ENCODE results near the gene PNPLA3. TPM values are rescaled to one million over a fixed set of nuclear protein-coding genes. Genes with fewer than 3 reads are reported as not detected.

Gene PNPLA3
- total RNA-seq, 1 experiment from 2014 or later: 0.36 TPM

DNA sequence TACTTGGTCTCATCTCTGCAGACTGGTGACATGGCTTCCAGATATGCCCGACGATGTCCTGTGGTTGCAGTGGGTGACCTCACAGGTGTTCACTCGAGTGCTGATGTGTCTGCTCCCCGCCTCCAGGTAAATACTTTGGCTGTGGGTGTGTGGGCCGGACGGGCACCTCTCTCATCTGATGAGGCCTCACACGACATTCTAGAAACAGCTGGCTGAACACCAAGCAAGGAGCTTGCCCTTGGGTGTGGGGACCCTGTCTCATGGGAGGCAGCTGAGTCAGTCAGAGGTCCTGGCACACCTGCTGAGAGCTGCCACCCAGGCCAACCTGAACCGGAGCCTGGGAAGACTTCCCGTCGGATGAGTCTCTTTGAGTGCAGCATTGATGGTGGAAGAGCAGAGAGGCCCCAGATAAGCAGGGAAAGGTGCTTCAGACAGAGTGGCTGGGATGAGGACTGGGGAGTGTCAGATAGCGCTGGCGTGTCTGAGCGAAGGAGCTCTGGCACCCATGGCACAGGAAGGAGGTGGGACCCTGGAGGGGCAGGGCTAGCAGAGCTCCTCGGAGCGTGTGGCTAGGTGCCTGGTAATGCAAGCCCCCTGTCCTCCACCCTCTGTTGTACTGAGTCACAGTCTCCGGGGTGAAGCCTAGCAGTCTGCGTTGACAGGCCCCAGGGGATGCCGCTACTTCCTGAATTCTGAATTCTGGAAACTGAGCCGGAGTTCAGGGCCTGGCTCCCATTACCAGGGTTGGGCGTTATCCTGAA is 21.2 kb downstream of the PNPLA3 start:
- ATAC-seq: no peak
- POLR2A ChIA-PET (ENCODE audit: unreplicated experiment): no interaction called here
- H3K27ac ChIP-seq (ENCODE audit: low read length): no peak overlapping the region
- H4K20me1 ChIP-seq (ENCODE audit: low read length): no peaks in the 10 kb centered on the region
- H3K79me2 ChIP-seq (ENCODE audit: low read length): no peaks in the 10 kb centered on the region
- H3K9ac ChIP-seq (ENCODE audit: low read length): no peak overlapping the region
- no TSS peak for BruUV-seq (replicated peaks)
- H3K4me3 ChIP-seq (ENCODE audit: low read length): no peak overlapping the region
- no peaks in the 10 kb centered on the region for H3K9me3 ChIP-seq (ENCODE audit: low read length)
- CTCF ChIA-PET: no interaction called here
- no peak for DNase-seq
- H3K27me3 ChIP-seq (ENCODE audit: low read length): no peaks in the 10 kb centered on the region
- H3K4me2 ChIP-seq (ENCODE audit: low read length): no peak overlapping the region
- TF ChIP-seq, protein P1, sequence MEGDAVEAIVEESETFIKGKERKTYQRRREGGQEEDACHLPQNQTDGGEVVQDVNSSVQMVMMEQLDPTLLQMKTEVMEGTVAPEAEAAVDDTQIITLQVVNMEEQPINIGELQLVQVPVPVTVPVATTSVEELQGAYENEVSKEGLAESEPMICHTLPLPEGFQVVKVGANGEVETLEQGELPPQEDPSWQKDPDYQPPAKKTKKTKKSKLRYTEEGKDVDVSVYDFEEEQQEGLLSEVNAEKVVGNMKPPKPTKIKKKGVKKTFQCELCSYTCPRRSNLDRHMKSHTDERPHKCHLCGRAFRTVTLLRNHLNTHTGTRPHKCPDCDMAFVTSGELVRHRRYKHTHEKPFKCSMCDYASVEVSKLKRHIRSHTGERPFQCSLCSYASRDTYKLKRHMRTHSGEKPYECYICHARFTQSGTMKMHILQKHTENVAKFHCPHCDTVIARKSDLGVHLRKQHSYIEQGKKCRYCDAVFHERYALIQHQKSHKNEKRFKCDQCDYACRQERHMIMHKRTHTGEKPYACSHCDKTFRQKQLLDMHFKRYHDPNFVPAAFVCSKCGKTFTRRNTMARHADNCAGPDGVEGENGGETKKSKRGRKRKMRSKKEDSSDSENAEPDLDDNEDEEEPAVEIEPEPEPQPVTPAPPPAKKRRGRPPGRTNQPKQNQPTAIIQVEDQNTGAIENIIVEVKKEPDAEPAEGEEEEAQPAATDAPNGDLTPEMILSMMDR (conservative IDR thresholded peaks at IDR 0.05; ENCODE audit: low read depth, low read length): no peak
- TF ChIP-seq EZH2phosphoT487 (IDR thresholded peaks at IDR 0.05; ENCODE audit: borderline replicate concordance, low read length): no peak
- no peak for TF ChIP-seq EZH2 (IDR thresholded peaks at IDR 0.05; ENCODE audit: low read length, unreplicated experiment)
- intact Hi-C loops (cut with micrococcal nuclease): no loop called here
- H3K36me3 ChIP-seq (ENCODE audit: low read depth, low read length): no peaks in the 10 kb centered on the region
- H3K9me2 ChIP-seq (replicated peaks; ENCODE audit: low read length): no peaks in the 10 kb centered on the region
- H2AFZ ChIP-seq (ENCODE audit: low read length): no peak overlapping the region
- H3K4me1 ChIP-seq (ENCODE audit: insufficient read depth, low read length): no peaks in the 10 kb centered on the region
- no peaks in the 10 kb centered on the region for H3F3A ChIP-seq (ENCODE audit: low read length, unreplicated experiment)

DNA sequence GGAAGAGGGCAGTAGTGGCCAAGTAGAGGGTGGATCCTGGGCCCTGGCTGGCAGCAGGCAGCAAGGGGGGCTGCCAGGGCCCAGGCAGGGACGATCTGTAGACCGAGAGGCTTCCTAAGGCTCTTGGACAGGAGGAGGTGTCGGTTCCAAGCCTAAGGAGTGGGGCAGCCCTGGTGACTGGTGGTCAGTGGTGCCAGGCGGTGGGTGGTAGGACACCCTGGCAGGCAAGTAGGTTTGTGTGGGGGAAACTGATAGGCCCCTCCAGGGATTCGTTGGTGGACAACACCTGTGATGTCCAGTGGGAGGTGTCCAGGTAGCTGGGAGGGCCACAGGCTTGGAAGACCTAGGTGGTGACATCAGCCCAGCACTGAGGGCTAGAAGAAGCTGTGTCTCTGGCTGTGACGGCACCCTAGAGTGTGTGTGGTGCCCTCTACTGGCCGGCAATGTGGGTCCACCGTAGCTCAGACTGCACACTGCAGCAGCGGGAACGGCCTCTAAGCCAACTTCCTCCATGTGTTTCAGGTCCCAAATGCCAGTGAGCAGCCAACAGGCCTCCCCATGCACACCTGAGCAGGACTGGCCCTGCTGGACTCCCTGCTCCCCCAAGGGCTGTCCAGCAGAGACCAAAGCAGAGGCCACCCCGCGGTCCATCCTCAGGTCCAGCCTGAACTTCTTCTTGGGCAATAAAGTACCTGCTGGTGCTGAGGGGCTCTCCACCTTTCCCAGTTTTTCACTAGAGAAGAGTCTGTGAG is 22.2 kb downstream of the PNPLA3 start:
- TF ChIP-seq EZH2phosphoT487 (IDR thresholded peaks at IDR 0.05; ENCODE audit: borderline replicate concordance, low read length) (no peak), EZH2 (IDR thresholded peaks at IDR 0.05; ENCODE audit: low read length, unreplicated experiment) (no peak)
- TF ChIP-seq, protein P1 (conservative IDR thresholded peaks at IDR 0.05; ENCODE audit: low read depth, low read length): peak; percentile 72
- H3K4me3 ChIP-seq (ENCODE audit: low read length): no peak overlapping the region
- H3K4me2 ChIP-seq (ENCODE audit: low read length): no peak overlapping the region
- POLR2A ChIA-PET (ENCODE audit: unreplicated experiment): no interaction called here
- BruUV-seq (replicated peaks): no TSS peak
- H3K27ac ChIP-seq (ENCODE audit: low read length): no peak overlapping the region
- H3K27me3 ChIP-seq (ENCODE audit: low read length): no peaks in the 10 kb centered on the region
- CTCF ChIA-PET: interaction anchor here (0.9 to 1.4 kb wide), 3 partner anchors 24 to 63 kb away, joined by 5 to 10 read pairs (median 7); no protein-coding TSS in a partner anchor
- H3K9ac ChIP-seq (ENCODE audit: low read length): no peak overlapping the region
- no peak overlapping the region for H2AFZ ChIP-seq (ENCODE audit: low read length)
- DNase-seq (peak; percentile 62), ATAC-seq (peak; percentile 92)
- no peaks in the 10 kb centered on the region for H3K36me3 ChIP-seq (ENCODE audit: low read depth, low read length)
- no peaks in the 10 kb centered on the region for H4K20me1 ChIP-seq (ENCODE audit: low read length)
- H3K4me1 ChIP-seq (ENCODE audit: insufficient read depth, low read length): no peaks in the 10 kb centered on the region
- H3K79me2 ChIP-seq (ENCODE audit: low read length): no peaks in the 10 kb centered on the region
- no peaks in the 10 kb centered on the region for H3F3A ChIP-seq (ENCODE audit: low read length, unreplicated experiment)
- no peaks in the 10 kb centered on the region for H3K9me2 ChIP-seq (replicated peaks; ENCODE audit: low read length)
- no peaks in the 10 kb centered on the region for H3K9me3 ChIP-seq (ENCODE audit: low read length)
- intact Hi-C loops (cut with micrococcal nuclease): no loop called here

DNA sequence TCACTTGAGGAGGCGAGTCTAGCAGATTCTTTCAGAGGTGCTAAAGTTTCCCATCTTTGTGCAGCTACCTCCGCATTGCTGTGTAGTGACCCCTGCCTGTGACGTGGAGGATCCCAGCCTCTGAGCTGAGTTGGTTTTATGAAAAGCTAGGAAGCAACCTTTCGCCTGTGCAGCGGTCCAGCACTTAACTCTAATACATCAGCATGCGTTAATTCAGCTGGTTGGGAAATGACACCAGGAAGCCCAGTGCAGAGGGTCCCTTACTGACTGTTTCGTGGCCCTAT is 22.7 kb downstream of the PNPLA3 start:
- DNase-seq: no peak
- no peaks in the 10 kb centered on the region for H3K36me3 ChIP-seq (ENCODE audit: low read depth, low read length)
- intact Hi-C loops (cut with micrococcal nuclease): no loop called here

More for the DNA sequence above, 22.7 kb downstream of the PNPLA3 start:
- no peak overlapping the region for H2AFZ ChIP-seq (ENCODE audit: low read length)
- ChIA-PET POLR2A (ENCODE audit: unreplicated experiment) (no interaction called here), CTCF (interaction anchor here (0.6 to 1.4 kb wide), 4 partner anchors 24 to 1126 kb away, joined by 3 to 10 read pairs (median 6); no protein-coding TSS in a partner anchor)
- no peaks in the 10 kb centered on the region for H4K20me1 ChIP-seq (ENCODE audit: low read length)
- no peaks in the 10 kb centered on the region for H3K9me3 ChIP-seq (ENCODE audit: low read length)
- H3K4me2 ChIP-seq (ENCODE audit: low read length): no peak overlapping the region
- no peak overlapping the region for H3K4me3 ChIP-seq (ENCODE audit: low read length)
- no peaks in the 10 kb centered on the region for H3K9me2 ChIP-seq (replicated peaks; ENCODE audit: low read length)
- no peaks in the 10 kb centered on the region for H3F3A ChIP-seq (ENCODE audit: low read length, unreplicated experiment)
- no TSS peak for BruUV-seq (replicated peaks)
- no peaks in the 10 kb centered on the region for H3K4me1 ChIP-seq (ENCODE audit: insufficient read depth, low read length)
- no peak overlapping the region for H3K9ac ChIP-seq (ENCODE audit: low read length)
- ATAC-seq: peak; percentile 43
- no peak overlapping the region for H3K27ac ChIP-seq (ENCODE audit: low read length)
- H3K27me3 ChIP-seq (ENCODE audit: low read length): no peaks in the 10 kb centered on the region
- TF ChIP-seq EZH2 (IDR thresholded peaks at IDR 0.05; ENCODE audit: low read length, unreplicated experiment) (no peak), EZH2phosphoT487 (IDR thresholded peaks at IDR 0.05; ENCODE audit: borderline replicate concordance, low read length) (no peak)
- TF ChIP-seq, protein P1 (conservative IDR thresholded peaks at IDR 0.05; ENCODE audit: low read depth, low read length): no peak; the same call in 1 of the 2 replicates
- no peaks in the 10 kb centered on the region for H3K79me2 ChIP-seq (ENCODE audit: low read length)
